ENCODE results near the gene SPHKAP. TPM values are rescaled to one million over a fixed set of nuclear protein-coding genes. Genes with fewer than 3 reads are reported as not detected.

Gene SPHKAP
- total RNA-seq, 4 donors from 2014 or later = 0.20 to 1.6 (median 1.5) TPM; not detected in 1

- H3K4me3 ChIP-seq (replicated peaks in 1 of 3) = no peak overlapping the region
- intact Hi-C loops (cut with DNase I) = no loop called here
- no peak for DNase-seq
- H3K27me3 ChIP-seq = no peaks in the 10 kb centered on the region
- no peaks in the 10 kb centered on the region for H3K4me1 ChIP-seq
- H3K36me3 ChIP-seq = no peaks in the 10 kb centered on the region
- TF ChIP-seq CTCF (IDR thresholded peaks at IDR 0.05) = no peak
- no peak for TF ChIP-seq POLR2A (IDR thresholded peaks at IDR 0.05)
- no peak overlapping the region for H3K27ac ChIP-seq
- 62 to 68% methylated on average over 3 of the region's 3 CpGs for WGBS, 2 donors
- H3K9me3 ChIP-seq = no peaks in the 10 kb centered on the region
These were observed 40.5 kb downstream of the SPHKAP start for GRCh38 chr2:228140934-228141528.

GRCh38 chr2:228136027-228136426 is 45.5 kb downstream of the SPHKAP start:
- Histone ChIP-seq H3K36me3 (no peaks in the 10 kb centered on the region), H3K27me3 (no peaks in the 10 kb centered on the region), H3K27ac (no peak overlapping the region), H3K4me3 (replicated peaks in 1 of 3) (no peak overlapping the region), H3K4me1 (no peaks in the 10 kb centered on the region), H3K9me3 (no peaks in the 10 kb centered on the region)
- no peak for DNase-seq
- WGBS, 2 donors = 83 to 85% methylated on average over 3 of the region's 3 CpGs
- intact Hi-C loops (cut with DNase I) = no loop called here
- TF ChIP-seq CTCF (IDR thresholded peaks at IDR 0.05) (no peak), POLR2A (IDR thresholded peaks at IDR 0.05) (no peak)

- TF ChIP-seq POLR2A (IDR thresholded peaks at IDR 0.05) (no peak), CTCF (IDR thresholded peaks at IDR 0.05) (no peak)
- DNase-seq = no peak
- WGBS, 2 donors = 77 to 84% methylated on average over 2 of the region's 2 CpGs
- H3K4me3 ChIP-seq (replicated peaks in 1 of 3) = no peak overlapping the region
- no peaks in the 10 kb centered on the region for H3K36me3 ChIP-seq
- no peaks in the 10 kb centered on the region for H3K9me3 ChIP-seq
- intact Hi-C loops (cut with DNase I) = no loop called here
- H3K27me3 ChIP-seq = no peaks in the 10 kb centered on the region
- no peak overlapping the region for H3K27ac ChIP-seq
- no peaks in the 10 kb centered on the region for H3K4me1 ChIP-seq
These were observed 46.2 kb downstream of the SPHKAP start for GRCh38 chr2:228135300-228135699.

- DNase-seq = no peak
- TF ChIP-seq CTCF (IDR thresholded peaks at IDR 0.05) (no peak), POLR2A (IDR thresholded peaks at IDR 0.05) (no peak)
- Histone ChIP-seq H3K4me1 (no peaks in the 10 kb centered on the region), H3K9me3 (no peaks in the 10 kb centered on the region), H3K4me3 (replicated peaks in 1 of 3) (no peak overlapping the region), H3K27ac (no peak overlapping the region), H3K36me3 (no peaks in the 10 kb centered on the region), H3K27me3 (no peaks in the 10 kb centered on the region)
- intact Hi-C loops (cut with DNase I) = no loop called here
- WGBS, 2 donors = 77 to 81% methylated on average over 8 of the region's 8 CpGs
These were observed 49.7 kb downstream of the SPHKAP start for GRCh38 chr2:228131833-228132232.

- Histone ChIP-seq H3K4me3 (replicated peaks in 1 of 3) (no peak overlapping the region), H3K27ac (no peak overlapping the region), H3K4me1 (no peaks in the 10 kb centered on the region), H3K9me3 (no peaks in the 10 kb centered on the region), H3K36me3 (no peaks in the 10 kb centered on the region), H3K27me3 (no peaks in the 10 kb centered on the region)
- intact Hi-C loops (cut with DNase I) = no loop called here
- no peak for DNase-seq
- no peak for TF ChIP-seq POLR2A (IDR thresholded peaks at IDR 0.05)
- TF ChIP-seq CTCF (IDR thresholded peaks at IDR 0.05) = no peak
- WGBS, 2 donors = 31 to 85% methylated on average over 1 of the region's 1 CpG
These were observed 55.1 kb downstream of the SPHKAP start for GRCh38 chr2:228126401-228126800.

Data from thyroid gland (tissue), 4 donors.